Left forelimb (tissue), 1 donor: ENCODE results near the gene MRPS5.

Experiments
- DNase-seq: peaks from one replicate; pipeline ENCODE4 v3.0.0-alpha.2; 2018; ENCODE audit warnings: low spot score

Gene MRPS5

GRCh38 chr2:95061119-95061512 lies 60.5 kb downstream of the MRPS5 start:
- DNase-seq: peak; percentile 22

- DNase-seq: peak; percentile 49
Observed at GRCh38 chr2:95060446-95061118, 61.0 kb downstream of the MRPS5 start.

GRCh38 chr2:95059656-95060370 lies 61.8 kb downstream of the MRPS5 start:
- DNase-seq: no peak

GRCh38 chr2:95058989-95059641 lies 62.5 kb downstream of the MRPS5 start:
- DNase-seq: peak; percentile 54

- DNase-seq: peak; percentile 45
Observed at GRCh38 chr2:95058466-95058988, 63.1 kb downstream of the MRPS5 start.

GRCh38 chr2:95057535-95058370 lies 63.9 kb downstream of the MRPS5 start:
- peak; percentile 14 for DNase-seq

- DNase-seq: no peak
Observed at GRCh38 chr2:95056461-95057459, 64.8 kb downstream of the MRPS5 start.

GRCh38 chr2:95056044-95056443 lies 65.6 kb downstream of the MRPS5 start:
- no peak for DNase-seq

- DNase-seq: no peak
Observed at GRCh38 chr2:95055262-95055661, 66.3 kb downstream of the MRPS5 start.

- no peak for DNase-seq
Observed at GRCh38 chr2:95054016-95054415, 67.6 kb downstream of the MRPS5 start.

- no peak for DNase-seq
Observed at GRCh38 chr2:95053543-95053942, 68.1 kb downstream of the MRPS5 start.

GRCh38 chr2:95052804-95053479 lies 68.7 kb downstream of the MRPS5 start:
- DNase-seq: no peak

- DNase-seq: no peak
Observed at GRCh38 chr2:95052307-95052706, 69.3 kb downstream of the MRPS5 start.

GRCh38 chr2:95051626-95052025 lies 70.0 kb downstream of the MRPS5 start:
- DNase-seq: no peak

- DNase-seq: no peak
Observed at GRCh38 chr2:95050385-95051300, 71.0 kb downstream of the MRPS5 start.

- no peak for DNase-seq
Observed at GRCh38 chr2:95049961-95050360, 71.6 kb downstream of the MRPS5 start.

- DNase-seq: no peak
Observed at GRCh38 chr2:95049683-95049955, 72.0 kb downstream of the MRPS5 start.

- DNase-seq: no peak
Observed at GRCh38 chr2:95048825-95049682, 72.6 kb downstream of the MRPS5 start.
